Measurements from ENCODE around the gene CA11.
"Not testable (repeated sequence)": the region's sequence is repeated elsewhere in the genome, so short reads cannot be mapped to it uniquely, and the experiment has no call there.

CA11 gene

DNA sequence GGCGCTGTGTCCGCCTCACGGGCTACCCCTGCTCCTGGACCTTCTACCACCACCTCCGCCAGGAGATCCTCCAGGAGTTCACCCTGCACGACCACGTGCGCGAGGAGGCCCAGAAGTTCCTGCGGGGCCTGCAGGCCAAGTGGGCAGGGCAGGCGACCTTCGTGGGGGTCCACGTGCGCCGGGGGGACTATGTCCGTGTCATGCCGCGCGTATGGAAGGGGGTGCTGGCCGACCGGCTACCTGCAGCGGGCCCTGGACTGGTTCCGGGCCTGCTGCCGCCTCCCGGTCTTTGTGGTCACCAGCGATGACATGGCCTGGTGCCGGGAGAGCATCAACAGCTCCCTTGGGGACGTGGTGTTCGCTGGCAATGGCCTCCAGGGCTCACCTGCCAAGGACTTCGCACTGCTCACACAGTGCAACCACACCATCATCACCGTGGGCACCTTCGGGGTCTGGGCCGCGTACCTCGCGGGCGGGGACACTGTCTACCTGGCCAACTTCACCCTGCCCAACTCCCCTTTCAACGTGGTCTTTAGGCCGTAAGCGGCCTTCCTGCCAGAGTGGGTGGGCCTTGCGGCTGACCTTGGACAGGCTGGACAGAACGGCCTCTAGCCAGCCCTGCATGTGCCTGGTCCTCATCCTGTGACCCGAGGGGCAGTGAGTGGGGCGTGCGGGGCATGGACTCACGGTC, 34.6 kb upstream of the CA11 start:
- Histone ChIP-seq H3K27me3 (ENCODE audit: insufficient read depth, poor library complexity, severe bottlenecking) (no peaks in the 10 kb centered on the region), H3K4me3 (replicated peaks; ENCODE audit: insufficient read depth, low read length) (no peak overlapping the region), H3K27ac (replicated peaks) (no peak overlapping the region)
- no peak for DNase-seq (ENCODE audit: low read depth in 1 of 2, low spot score in 1 of 2)
- TF ChIP-seq POLR2AphosphoS5 (IDR thresholded peaks at IDR 0.05; ENCODE audit: low read depth) (no peak), SPI1 (IDR thresholded peaks at IDR 0.05; ENCODE audit: borderline replicate concordance, low read depth) (no peak), GABPA (IDR thresholded peaks at IDR 0.05; ENCODE audit: low read depth) (no peak)
- TF ChIP-seq, protein P1, sequence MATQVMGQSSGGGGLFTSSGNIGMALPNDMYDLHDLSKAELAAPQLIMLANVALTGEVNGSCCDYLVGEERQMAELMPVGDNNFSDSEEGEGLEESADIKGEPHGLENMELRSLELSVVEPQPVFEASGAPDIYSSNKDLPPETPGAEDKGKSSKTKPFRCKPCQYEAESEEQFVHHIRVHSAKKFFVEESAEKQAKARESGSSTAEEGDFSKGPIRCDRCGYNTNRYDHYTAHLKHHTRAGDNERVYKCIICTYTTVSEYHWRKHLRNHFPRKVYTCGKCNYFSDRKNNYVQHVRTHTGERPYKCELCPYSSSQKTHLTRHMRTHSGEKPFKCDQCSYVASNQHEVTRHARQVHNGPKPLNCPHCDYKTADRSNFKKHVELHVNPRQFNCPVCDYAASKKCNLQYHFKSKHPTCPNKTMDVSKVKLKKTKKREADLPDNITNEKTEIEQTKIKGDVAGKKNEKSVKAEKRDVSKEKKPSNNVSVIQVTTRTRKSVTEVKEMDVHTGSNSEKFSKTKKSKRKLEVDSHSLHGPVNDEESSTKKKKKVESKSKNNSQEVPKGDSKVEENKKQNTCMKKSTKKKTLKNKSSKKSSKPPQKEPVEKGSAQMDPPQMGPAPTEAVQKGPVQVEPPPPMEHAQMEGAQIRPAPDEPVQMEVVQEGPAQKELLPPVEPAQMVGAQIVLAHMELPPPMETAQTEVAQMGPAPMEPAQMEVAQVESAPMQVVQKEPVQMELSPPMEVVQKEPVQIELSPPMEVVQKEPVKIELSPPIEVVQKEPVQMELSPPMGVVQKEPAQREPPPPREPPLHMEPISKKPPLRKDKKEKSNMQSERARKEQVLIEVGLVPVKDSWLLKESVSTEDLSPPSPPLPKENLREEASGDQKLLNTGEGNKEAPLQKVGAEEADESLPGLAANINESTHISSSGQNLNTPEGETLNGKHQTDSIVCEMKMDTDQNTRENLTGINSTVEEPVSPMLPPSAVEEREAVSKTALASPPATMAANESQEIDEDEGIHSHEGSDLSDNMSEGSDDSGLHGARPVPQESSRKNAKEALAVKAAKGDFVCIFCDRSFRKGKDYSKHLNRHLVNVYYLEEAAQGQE (IDR thresholded peaks at IDR 0.05; ENCODE audit: insufficient replicate concordance, low read depth): no peak
- TF ChIP-seq, protein P2, sequence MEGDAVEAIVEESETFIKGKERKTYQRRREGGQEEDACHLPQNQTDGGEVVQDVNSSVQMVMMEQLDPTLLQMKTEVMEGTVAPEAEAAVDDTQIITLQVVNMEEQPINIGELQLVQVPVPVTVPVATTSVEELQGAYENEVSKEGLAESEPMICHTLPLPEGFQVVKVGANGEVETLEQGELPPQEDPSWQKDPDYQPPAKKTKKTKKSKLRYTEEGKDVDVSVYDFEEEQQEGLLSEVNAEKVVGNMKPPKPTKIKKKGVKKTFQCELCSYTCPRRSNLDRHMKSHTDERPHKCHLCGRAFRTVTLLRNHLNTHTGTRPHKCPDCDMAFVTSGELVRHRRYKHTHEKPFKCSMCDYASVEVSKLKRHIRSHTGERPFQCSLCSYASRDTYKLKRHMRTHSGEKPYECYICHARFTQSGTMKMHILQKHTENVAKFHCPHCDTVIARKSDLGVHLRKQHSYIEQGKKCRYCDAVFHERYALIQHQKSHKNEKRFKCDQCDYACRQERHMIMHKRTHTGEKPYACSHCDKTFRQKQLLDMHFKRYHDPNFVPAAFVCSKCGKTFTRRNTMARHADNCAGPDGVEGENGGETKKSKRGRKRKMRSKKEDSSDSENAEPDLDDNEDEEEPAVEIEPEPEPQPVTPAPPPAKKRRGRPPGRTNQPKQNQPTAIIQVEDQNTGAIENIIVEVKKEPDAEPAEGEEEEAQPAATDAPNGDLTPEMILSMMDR (IDR thresholded peaks at IDR 0.05; ENCODE audit: insufficient read depth, low read length): no peak

DNA sequence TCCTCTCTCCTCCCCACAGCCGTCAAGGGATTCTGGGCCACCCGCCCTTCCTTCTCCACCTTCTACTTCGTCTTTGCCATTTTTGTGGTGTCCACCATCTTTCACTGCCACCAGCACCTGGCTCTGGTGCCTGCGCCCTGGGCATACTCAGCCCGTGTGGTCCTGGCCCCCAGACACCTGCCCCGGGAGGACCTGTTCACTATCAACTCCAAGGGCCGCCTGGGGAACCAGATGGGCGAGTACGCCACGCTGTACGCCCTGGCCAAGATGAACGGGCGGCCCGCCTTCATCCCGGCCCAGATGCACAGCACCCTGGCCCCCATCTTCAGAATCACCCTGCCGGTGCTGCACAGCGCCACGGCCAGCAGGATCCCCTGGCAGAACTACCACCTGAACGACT, 34.0 kb upstream of the CA11 start:
- H3K27ac ChIP-seq (replicated peaks); H3K4me3 ChIP-seq (replicated peaks; ENCODE audit: insufficient read depth, low read length); DNase-seq (ENCODE audit: low read depth in 1 of 2, low spot score in 1 of 2); H3K27me3 ChIP-seq (ENCODE audit: insufficient read depth, poor library complexity, severe bottlenecking): not testable (repeated sequence)

DNA sequence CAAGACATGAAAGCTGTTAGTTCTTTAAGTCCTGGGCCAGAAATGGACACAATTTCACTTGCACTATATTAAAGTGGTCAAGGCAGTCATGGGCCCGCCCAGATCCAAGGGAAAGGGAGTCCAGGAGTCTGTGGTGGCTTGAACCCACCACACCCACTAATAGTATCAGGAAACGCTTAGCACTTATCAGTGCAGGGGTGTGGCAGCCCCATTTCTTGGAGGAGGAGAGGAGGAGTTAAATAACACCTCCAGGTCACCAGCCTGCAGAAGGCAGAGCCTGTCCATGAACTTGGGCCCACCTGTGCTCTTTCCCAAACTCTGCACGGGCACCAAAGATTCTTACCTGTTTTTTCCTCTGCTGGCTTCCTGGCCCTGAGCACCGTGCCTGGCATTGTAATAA, 32.2 kb upstream of the CA11 start:
- Histone ChIP-seq H3K4me3 (replicated peaks; ENCODE audit: insufficient read depth, low read length) (no peak overlapping the region), H3K27ac (replicated peaks) (no peak overlapping the region), H3K27me3 (ENCODE audit: insufficient read depth, poor library complexity, severe bottlenecking) (no peaks in the 10 kb centered on the region)
- TF ChIP-seq SPI1 (IDR thresholded peaks at IDR 0.05; ENCODE audit: borderline replicate concordance, low read depth) (no peak), POLR2AphosphoS5 (IDR thresholded peaks at IDR 0.05; ENCODE audit: low read depth) (no peak), GABPA (IDR thresholded peaks at IDR 0.05; ENCODE audit: low read depth) (no peak)
- TF ChIP-seq, protein P2 (IDR thresholded peaks at IDR 0.05; ENCODE audit: insufficient read depth, low read length): no peak
- TF ChIP-seq, protein P1 (IDR thresholded peaks at IDR 0.05; ENCODE audit: insufficient replicate concordance, low read depth): no peak
- DNase-seq (ENCODE audit: low read depth in 1 of 2, low spot score in 1 of 2): no peak

DNA sequence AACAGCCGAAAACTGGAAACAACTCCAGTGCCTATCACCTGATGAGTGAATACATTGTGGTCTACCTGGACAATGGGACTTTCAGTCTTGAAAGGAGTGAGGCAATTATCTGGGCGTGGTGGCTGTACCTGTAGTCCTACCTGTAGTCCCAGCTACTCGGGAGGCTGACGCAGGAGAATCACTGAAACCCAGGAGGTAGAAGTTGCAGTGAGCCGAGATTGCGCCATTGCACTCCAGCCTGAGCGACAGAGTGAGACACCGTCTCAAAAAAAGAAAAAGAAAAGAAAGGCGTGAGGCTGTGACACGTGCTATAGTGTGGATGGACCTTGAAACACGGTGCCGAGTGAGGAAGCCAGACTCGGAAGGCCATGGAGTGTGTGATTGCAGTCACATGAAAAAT, 30.9 kb upstream of the CA11 start:
- H3K4me3 ChIP-seq (replicated peaks; ENCODE audit: insufficient read depth, low read length): no peak overlapping the region
- H3K27ac ChIP-seq (replicated peaks): no peak overlapping the region
- no peaks in the 10 kb centered on the region for H3K27me3 ChIP-seq (ENCODE audit: insufficient read depth, poor library complexity, severe bottlenecking)
- TF ChIP-seq SPI1 (IDR thresholded peaks at IDR 0.05; ENCODE audit: borderline replicate concordance, low read depth) (no peak), POLR2AphosphoS5 (IDR thresholded peaks at IDR 0.05; ENCODE audit: low read depth) (no peak), GABPA (IDR thresholded peaks at IDR 0.05; ENCODE audit: low read depth) (no peak)
- TF ChIP-seq, protein P2 (IDR thresholded peaks at IDR 0.05; ENCODE audit: insufficient read depth, low read length): no peak
- TF ChIP-seq, protein P1 (IDR thresholded peaks at IDR 0.05; ENCODE audit: insufficient replicate concordance, low read depth): no peak
- DNase-seq (ENCODE audit: low read depth in 1 of 2, low spot score in 1 of 2): no peak
